Measurements from ENCODE around the gene FOXRED1. TPM values are rescaled to one million over a fixed set of nuclear protein-coding genes. Genes with fewer than 3 reads are reported as not detected.

FOXRED1 gene
- total and polyA plus RNA-seq, 10 of the 15 experiments (the other 5 are each of a cell fraction or from before 2014, with no cell fraction given) = 9.9 to 67.7 (median 38.0) TPM

DNA sequence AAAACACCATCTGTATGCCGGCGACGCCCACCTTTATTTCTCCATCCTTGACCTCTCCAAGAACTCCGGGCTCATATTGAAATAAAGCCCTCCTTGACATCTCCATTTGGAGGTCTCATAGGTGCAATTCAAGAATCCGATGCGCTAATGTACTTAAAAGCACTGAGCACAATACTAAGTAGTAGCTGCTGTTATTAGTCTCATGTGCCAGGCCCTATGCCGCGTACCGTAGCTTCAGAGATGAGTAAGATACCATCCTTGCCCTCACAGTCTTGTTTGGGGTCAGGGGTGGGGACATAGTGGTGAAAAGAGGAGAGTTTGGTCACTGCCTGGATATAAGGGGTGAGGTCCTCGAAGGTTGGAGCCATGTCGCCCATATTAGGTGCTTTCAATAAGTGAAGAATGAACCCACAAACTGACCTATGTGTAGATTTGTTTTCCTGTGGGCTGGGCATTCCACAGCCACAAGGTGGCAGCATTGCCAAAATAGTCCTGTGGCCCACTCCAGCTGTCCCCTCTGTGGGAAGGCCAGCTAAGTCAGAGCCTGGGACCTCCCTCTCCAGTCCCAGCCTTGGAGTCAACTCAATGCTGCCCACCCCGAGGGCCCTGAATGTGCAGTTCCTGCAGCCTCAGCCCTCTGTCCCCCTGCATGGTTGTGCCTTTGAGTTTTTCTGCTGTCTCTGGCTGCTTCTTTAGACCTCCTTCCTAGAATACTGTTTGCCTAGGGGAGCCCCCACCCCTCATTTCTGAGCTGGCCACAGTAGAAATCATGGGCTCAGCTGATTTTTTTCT is 41.4 kb downstream of the FOXRED1 start (continued):
- TF ChIP-seq, protein P1, sequence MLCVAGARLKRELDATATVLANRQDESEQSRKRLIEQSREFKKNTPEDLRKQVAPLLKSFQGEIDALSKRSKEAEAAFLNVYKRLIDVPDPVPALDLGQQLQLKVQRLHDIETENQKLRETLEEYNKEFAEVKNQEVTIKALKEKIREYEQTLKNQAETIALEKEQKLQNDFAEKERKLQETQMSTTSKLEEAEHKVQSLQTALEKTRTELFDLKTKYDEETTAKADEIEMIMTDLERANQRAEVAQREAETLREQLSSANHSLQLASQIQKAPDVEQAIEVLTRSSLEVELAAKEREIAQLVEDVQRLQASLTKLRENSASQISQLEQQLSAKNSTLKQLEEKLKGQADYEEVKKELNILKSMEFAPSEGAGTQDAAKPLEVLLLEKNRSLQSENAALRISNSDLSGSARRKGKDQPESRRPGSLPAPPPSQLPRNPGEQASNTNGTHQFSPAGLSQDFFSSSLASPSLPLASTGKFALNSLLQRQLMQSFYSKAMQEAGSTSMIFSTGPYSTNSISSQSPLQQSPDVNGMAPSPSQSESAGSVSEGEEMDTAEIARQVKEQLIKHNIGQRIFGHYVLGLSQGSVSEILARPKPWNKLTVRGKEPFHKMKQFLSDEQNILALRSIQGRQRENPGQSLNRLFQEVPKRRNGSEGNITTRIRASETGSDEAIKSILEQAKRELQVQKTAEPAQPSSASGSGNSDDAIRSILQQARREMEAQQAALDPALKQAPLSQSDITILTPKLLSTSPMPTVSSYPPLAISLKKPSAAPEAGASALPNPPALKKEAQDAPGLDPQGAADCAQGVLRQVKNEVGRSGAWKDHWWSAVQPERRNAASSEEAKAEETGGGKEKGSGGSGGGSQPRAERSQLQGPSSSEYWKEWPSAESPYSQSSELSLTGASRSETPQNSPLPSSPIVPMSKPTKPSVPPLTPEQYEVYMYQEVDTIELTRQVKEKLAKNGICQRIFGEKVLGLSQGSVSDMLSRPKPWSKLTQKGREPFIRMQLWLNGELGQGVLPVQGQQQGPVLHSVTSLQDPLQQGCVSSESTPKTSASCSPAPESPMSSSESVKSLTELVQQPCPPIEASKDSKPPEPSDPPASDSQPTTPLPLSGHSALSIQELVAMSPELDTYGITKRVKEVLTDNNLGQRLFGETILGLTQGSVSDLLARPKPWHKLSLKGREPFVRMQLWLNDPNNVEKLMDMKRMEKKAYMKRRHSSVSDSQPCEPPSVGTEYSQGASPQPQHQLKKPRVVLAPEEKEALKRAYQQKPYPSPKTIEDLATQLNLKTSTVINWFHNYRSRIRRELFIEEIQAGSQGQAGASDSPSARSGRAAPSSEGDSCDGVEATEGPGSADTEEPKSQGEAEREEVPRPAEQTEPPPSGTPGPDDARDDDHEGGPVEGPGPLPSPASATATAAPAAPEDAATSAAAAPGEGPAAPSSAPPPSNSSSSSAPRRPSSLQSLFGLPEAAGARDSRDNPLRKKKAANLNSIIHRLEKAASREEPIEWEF (IDR thresholded peaks at IDR 0.05; ENCODE audit: insufficient replicate concordance, low read depth, low read length) = no peak
- TF ChIP-seq ZZZ3 (IDR thresholded peaks at IDR 0.05; ENCODE audit: control insufficient read depth, insufficient read length, low read depth) (no peak), SREBF1 (IDR thresholded peaks at IDR 0.05; ENCODE audit: low read length) (no peak), RUNX3 (IDR thresholded peaks at IDR 0.05; ENCODE audit: low read length) (peak; percentile 58), TARDBP (IDR thresholded peaks at IDR 0.05; ENCODE audit: borderline replicate concordance) (no peak), MTA2 (IDR thresholded peaks at IDR 0.05; ENCODE audit: low read depth) (no peak), CBFB (IDR thresholded peaks at IDR 0.05; ENCODE audit: low read depth) (0 out of 2 replicates have a peak, but pooled peaks have one; percentile 51), STAT3 (IDR thresholded peaks at IDR 0.05; ENCODE audit: low read depth, low read length) (no peak), NRF1 (conservative IDR thresholded peaks at IDR 0.05; ENCODE audit: low read depth, low read length) (no peak), HDAC2 (IDR thresholded peaks at IDR 0.05) (no peak), PAX5 (IDR thresholded peaks at IDR 0.05; ENCODE audit: borderline replicate concordance, low read depth, low read length) (no peak), PAX8 (IDR thresholded peaks at IDR 0.05) (no peak)
- TF ChIP-seq, protein P2, sequence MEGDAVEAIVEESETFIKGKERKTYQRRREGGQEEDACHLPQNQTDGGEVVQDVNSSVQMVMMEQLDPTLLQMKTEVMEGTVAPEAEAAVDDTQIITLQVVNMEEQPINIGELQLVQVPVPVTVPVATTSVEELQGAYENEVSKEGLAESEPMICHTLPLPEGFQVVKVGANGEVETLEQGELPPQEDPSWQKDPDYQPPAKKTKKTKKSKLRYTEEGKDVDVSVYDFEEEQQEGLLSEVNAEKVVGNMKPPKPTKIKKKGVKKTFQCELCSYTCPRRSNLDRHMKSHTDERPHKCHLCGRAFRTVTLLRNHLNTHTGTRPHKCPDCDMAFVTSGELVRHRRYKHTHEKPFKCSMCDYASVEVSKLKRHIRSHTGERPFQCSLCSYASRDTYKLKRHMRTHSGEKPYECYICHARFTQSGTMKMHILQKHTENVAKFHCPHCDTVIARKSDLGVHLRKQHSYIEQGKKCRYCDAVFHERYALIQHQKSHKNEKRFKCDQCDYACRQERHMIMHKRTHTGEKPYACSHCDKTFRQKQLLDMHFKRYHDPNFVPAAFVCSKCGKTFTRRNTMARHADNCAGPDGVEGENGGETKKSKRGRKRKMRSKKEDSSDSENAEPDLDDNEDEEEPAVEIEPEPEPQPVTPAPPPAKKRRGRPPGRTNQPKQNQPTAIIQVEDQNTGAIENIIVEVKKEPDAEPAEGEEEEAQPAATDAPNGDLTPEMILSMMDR (IDR thresholded peaks at IDR 0.05 in 2 of 3, conservative IDR thresholded peaks at IDR 0.05 in 1 of 3; ENCODE audit: control insufficient read depth in 2 of 3, extremely low read depth in 1 of 3, insufficient read depth in 1 of 3, low read depth in 3 of 3, low read length in 3 of 3) = peak; percentile 76 to 95 (median 89); a peak in 5 of 6 replicates
- TF ChIP-seq, protein P3, sequence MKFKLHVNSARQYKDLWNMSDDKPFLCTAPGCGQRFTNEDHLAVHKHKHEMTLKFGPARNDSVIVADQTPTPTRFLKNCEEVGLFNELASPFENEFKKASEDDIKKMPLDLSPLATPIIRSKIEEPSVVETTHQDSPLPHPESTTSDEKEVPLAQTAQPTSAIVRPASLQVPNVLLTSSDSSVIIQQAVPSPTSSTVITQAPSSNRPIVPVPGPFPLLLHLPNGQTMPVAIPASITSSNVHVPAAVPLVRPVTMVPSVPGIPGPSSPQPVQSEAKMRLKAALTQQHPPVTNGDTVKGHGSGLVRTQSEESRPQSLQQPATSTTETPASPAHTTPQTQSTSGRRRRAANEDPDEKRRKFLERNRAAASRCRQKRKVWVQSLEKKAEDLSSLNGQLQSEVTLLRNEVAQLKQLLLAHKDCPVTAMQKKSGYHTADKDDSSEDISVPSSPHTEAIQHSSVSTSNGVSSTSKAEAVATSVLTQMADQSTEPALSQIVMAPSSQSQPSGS (IDR thresholded peaks at IDR 0.05; ENCODE audit: low read length) = no peak
- TF ChIP-seq, protein P4, sequence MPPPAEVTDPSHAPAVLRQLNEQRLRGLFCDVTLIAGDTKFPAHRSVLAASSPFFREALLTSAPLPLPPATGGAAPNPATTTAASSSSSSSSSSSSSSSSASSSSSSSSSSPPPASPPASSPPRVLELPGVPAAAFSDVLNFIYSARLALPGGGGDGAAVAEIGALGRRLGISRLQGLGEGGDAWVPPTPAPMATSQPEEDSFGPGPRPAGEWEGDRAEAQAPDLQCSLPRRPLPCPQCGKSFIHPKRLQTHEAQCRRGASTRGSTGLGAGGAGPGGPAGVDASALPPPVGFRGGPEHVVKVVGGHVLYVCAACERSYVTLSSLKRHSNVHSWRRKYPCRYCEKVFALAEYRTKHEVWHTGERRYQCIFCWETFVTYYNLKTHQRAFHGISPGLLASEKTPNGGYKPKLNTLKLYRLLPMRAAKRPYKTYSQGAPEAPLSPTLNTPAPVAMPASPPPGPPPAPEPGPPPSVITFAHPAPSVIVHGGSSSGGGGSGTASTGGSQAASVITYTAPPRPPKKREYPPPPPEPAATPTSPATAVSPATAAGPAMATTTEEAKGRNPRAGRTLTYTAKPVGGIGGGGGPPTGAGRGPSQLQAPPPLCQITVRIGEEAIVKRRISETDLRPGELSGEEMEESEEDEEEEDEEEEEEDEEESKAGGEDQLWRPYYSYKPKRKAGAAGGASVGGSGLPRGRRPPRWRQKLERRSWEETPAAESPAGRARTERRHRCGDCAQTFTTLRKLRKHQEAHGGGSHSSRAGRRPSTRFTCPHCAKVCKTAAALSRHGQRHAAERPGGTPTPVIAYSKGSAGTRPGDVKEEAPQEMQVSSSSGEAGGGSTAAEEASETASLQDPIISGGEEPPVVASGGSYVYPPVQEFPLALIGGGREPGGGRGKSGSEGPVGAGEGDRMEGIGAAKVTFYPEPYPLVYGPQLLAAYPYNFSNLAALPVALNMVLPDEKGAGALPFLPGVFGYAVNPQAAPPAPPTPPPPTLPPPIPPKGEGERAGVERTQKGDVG (CRISPR knock-in tag; IDR thresholded peaks at IDR 0.05) = no peak
- TF ChIP-seq, protein P5, sequence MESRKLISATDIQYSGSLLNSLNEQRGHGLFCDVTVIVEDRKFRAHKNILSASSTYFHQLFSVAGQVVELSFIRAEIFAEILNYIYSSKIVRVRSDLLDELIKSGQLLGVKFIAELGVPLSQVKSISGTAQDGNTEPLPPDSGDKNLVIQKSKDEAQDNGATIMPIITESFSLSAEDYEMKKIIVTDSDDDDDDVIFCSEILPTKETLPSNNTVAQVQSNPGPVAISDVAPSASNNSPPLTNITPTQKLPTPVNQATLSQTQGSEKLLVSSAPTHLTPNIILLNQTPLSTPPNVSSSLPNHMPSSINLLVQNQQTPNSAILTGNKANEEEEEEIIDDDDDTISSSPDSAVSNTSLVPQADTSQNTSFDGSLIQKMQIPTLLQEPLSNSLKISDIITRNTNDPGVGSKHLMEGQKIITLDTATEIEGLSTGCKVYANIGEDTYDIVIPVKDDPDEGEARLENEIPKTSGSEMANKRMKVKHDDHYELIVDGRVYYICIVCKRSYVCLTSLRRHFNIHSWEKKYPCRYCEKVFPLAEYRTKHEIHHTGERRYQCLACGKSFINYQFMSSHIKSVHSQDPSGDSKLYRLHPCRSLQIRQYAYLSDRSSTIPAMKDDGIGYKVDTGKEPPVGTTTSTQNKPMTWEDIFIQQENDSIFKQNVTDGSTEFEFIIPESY (IDR thresholded peaks at IDR 0.05) = peak; percentile 93

Data from GM12878 (cell line).